ENCODE measurements around the gene G6PC2.

Gene G6PC2

GRCh38 chr2:168949324-168949723, 48.2 kb downstream of the G6PC2 start:
- no peak for DNase-seq

- DNase-seq = no peak
Measured at GRCh38 chr2:168951871-168952270, 50.8 kb downstream of the G6PC2 start.

DNA sequence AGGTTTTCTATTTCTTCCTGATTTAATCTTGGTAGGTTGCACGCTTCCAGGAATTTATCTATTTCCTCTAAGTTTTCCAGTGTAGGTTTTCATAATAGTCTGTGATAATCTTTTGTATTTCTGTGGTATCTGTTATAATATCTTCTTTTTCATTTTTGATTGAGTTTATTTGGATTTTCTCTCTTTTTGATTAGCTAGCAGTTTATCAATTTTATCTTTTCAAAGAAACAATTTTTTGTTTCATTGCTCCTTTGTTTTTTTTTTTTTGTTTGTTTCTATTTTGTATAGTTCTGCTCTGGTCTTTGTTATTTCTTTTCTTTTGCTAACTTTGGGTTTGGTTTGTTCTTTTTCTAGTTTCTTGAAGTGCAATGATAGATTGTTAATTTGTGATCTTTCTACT, 51.3 kb downstream of the G6PC2 start:
- no peak for DNase-seq

DNA sequence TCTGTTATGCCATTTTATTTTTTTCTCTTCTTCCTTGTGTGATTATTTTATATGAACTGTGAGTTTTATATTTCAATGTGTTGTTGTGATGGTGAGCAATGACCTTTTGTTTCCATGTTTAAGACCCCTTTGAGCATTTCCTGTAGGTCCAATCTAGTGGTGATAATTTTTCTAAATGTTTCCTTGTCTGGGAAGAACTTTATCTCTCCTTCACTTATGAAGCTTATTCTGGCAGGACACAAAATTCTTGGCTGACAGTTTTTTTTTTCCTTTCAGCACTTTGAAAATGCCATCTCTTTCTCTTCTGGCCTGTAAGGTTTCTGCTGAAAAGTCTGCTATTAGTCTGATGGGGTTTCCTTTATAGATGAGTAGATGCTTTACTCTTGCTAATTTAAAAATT, 53.2 kb downstream of the G6PC2 start:
- no peak for DNase-seq

DNA sequence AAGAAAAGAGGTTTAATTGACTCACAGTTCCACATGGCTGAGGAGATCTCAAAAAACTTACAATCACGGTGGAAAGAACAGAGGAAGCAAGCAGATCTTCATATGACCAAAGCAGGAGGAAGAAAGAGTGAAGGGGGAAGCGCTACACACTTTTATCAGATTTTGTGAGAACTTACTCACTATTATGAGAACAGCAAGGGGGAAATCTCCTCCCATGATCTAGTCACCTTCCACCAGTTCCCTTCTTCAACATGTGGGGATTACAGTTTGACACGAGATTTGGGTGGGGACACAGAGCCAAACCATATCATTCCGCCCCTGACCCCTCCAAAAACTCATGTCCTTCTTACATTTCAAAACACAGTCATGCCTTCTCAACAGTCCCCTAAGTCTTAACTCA, 54.2 kb downstream of the G6PC2 start:
- no peak for DNase-seq

GRCh38 chr2:168956392-168956791, 55.3 kb downstream of the G6PC2 start:
- no peak for DNase-seq
